Measurements from ENCODE around the gene ZNF19. TPM values are rescaled to one million over a fixed set of nuclear protein-coding genes. Genes with fewer than 3 reads are reported as not detected.

ZNF19 gene
- total and polyA plus RNA-seq, 9 of the 15 experiments (the other 6 are each of a cell fraction or from before 2014, with no cell fraction given): 1.2 to 2.8 (median 1.8) TPM

DNA sequence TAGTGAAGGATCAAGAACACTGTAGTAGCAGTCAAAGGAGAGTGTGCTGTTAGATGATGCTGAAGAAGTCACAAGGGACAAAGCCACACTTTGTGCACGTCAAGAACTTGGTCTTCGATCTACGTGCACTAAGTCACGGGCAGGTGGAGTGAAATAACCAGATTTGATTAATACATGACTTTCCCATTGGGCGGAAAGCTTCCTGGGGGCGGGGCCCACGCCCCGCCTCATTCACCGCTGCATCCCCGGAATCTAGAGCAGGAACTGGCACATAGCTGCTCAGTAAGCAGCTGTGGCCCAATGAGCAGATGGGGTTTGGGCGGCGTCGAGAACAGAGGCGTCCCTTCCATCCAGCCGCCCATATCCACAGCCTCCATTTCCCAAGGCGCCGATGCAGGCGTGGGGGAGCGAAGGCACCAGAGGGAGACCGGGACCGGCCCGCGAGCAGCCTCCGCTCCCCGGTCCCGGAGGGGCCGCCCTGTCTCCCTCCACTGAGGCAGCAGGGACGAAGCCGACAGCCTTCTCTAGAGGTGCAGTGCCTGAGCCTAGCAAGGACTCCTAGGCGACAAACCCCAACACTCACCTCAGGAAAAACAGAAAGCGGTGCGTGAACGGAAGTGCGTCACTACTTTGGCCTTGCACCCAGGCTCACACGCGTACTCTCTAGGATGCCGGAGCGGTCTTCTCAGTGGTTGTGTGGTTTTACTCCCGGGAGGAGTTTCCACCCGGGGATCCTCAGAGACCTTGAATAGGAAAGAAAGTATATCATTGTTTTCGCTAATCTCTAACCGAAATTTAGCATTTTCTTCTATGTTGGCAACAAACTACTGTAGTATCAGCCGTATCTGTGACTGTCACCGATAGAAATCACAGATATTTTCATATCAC, 4.9 kb downstream of the ZNF19 start (continued):
- TF ChIP-seq, protein P1, sequence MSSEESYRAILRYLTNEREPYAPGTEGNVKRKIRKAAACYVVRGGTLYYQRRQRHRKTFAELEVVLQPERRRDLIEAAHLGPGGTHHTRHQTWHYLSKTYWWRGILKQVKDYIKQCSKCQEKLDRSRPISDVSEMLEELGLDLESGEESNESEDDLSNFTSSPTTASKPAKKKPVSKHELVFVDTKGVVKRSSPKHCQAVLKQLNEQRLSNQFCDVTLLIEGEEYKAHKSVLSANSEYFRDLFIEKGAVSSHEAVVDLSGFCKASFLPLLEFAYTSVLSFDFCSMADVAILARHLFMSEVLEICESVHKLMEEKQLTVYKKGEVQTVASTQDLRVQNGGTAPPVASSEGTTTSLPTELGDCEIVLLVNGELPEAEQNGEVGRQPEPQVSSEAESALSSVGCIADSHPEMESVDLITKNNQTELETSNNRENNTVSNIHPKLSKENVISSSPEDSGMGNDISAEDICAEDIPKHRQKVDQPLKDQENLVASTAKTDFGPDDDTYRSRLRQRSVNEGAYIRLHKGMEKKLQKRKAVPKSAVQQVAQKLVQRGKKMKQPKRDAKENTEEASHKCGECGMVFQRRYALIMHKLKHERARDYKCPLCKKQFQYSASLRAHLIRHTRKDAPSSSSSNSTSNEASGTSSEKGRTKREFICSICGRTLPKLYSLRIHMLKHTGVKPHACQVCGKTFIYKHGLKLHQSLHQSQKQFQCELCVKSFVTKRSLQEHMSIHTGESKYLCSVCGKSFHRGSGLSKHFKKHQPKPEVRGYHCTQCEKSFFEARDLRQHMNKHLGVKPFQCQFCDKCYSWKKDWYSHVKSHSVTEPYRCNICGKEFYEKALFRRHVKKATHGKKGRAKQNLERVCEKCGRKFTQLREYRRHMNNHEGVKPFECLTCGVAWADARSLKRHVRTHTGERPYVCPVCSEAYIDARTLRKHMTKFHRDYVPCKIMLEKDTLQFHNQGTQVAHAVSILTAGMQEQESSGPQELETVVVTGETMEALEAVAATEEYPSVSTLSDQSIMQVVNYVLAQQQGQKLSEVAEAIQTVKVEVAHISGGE (CRISPR knock-in tag; IDR thresholded peaks at IDR 0.05): 0 out of 6 replicates have a peak, but pooled peaks of 1 of the 3 experiments have one; percentile 49
- TF ChIP-seq, protein P2, sequence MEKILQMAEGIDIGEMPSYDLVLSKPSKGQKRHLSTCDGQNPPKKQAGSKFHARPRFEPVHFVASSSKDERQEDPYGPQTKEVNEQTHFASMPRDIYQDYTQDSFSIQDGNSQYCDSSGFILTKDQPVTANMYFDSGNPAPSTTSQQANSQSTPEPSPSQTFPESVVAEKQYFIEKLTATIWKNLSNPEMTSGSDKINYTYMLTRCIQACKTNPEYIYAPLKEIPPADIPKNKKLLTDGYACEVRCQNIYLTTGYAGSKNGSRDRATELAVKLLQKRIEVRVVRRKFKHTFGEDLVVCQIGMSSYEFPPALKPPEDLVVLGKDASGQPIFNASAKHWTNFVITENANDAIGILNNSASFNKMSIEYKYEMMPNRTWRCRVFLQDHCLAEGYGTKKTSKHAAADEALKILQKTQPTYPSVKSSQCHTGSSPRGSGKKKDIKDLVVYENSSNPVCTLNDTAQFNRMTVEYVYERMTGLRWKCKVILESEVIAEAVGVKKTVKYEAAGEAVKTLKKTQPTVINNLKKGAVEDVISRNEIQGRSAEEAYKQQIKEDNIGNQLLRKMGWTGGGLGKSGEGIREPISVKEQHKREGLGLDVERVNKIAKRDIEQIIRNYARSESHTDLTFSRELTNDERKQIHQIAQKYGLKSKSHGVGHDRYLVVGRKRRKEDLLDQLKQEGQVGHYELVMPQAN (IDR thresholded peaks at IDR 0.05; ENCODE audit: borderline replicate concordance): peak; percentile 67; the same call in 1 of the 2 replicates
- 0 out of 2 replicates have a peak, but pooled peaks have one; percentile 52 for TF ChIP-seq DIDO1 (tag; IDR thresholded peaks at IDR 0.05; ENCODE audit: low read depth)
- TF ChIP-seq HOXB6 (CRISPR knock-in tag; IDR thresholded peaks at IDR 0.05; ENCODE audit: borderline replicate concordance): no peak
- TF ChIP-seq, protein P3, sequence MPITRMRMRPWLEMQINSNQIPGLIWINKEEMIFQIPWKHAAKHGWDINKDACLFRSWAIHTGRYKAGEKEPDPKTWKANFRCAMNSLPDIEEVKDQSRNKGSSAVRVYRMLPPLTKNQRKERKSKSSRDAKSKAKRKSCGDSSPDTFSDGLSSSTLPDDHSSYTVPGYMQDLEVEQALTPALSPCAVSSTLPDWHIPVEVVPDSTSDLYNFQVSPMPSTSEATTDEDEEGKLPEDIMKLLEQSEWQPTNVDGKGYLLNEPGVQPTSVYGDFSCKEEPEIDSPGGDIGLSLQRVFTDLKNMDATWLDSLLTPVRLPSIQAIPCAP (CRISPR knock-in tag; IDR thresholded peaks at IDR 0.05; ENCODE audit: borderline replicate concordance): no peak
- TF ChIP-seq POLR2G (IDR thresholded peaks at IDR 0.05; ENCODE audit: low read depth, low read length): peak; percentile 76
- TF ChIP-seq, protein P4, sequence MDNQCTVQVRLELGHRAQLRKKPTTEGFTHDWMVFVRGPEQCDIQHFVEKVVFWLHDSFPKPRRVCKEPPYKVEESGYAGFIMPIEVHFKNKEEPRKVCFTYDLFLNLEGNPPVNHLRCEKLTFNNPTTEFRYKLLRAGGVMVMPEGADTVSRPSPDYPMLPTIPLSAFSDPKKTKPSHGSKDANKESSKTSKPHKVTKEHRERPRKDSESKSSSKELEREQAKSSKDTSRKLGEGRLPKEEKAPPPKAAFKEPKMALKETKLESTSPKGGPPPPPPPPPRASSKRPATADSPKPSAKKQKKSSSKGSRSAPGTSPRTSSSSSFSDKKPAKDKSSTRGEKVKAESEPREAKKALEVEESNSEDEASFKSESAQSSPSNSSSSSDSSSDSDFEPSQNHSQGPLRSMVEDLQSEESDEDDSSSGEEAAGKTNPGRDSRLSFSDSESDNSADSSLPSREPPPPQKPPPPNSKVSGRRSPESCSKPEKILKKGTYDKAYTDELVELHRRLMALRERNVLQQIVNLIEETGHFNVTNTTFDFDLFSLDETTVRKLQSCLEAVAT (IDR thresholded peaks at IDR 0.05): 0 out of 4 replicates have a peak, but pooled peaks of 1 of the 2 experiments have one; percentile 24
- TF ChIP-seq TCF7 (IDR thresholded peaks at IDR 0.05; ENCODE audit: borderline replicate concordance): no peak
- peak in 1 of 2 experiments; percentile 76; a peak in 2 of 4 replicates for TF ChIP-seq ARNT (IDR thresholded peaks at IDR 0.05)
- peak; percentile 88 for TF ChIP-seq RBBP5 (IDR thresholded peaks at IDR 0.05; ENCODE audit: borderline replicate concordance, insufficient read depth, low read length, poor library complexity, severe bottlenecking)
- no peak for TF ChIP-seq SMARCB1 (IDR thresholded peaks at IDR 0.05; ENCODE audit: insufficient read length, low read depth)
- no peak for TF ChIP-seq GATA2 (CRISPR knock-in tag; IDR thresholded peaks at IDR 0.05)
- TF ChIP-seq NFRKB (IDR thresholded peaks at IDR 0.05; ENCODE audit: low read depth): 0 out of 2 replicates have a peak, but pooled peaks have one; percentile 31
- TF ChIP-seq ERF (CRISPR knock-in tag; IDR thresholded peaks at IDR 0.05): peak; percentile 74; the same call in 1 of the 2 replicates
- peak; percentile 29; the same call in 1 of the 2 replicates for TF ChIP-seq TAF7 (tag; IDR thresholded peaks at IDR 0.05)
